ENCODE data around the gene TERB1.

The TERB1 gene

GRCh38 chr16:66846831-66847230, 45.4 kb upstream of the TERB1 start:
- no peak for TF ChIP-seq CTCF (conservative IDR thresholded peaks at IDR 0.05; ENCODE audit: control insufficient read depth, insufficient read depth, low read depth, low read length)

GRCh38 chr16:66846266-66846665, 44.9 kb upstream of the TERB1 start:
- TF ChIP-seq CTCF (conservative IDR thresholded peaks at IDR 0.05; ENCODE audit: control insufficient read depth, insufficient read depth, low read depth, low read length): no peak
- no peak for DNase-seq (ENCODE audit: low read depth)
- H3K4me3 ChIP-seq (ENCODE audit: control insufficient read depth, low read depth, low read length): no peak overlapping the region

More at GRCh38 chr16:66846831-66847230, 45.4 kb upstream of the TERB1 start:
- no peak overlapping the region for H3K4me3 ChIP-seq (ENCODE audit: control insufficient read depth, low read depth, low read length)
- no peak for DNase-seq (ENCODE audit: low read depth)

GRCh38 chr16:66845791-66846221, 44.4 kb upstream of the TERB1 start:
- no peak for DNase-seq (ENCODE audit: low read depth)
- TF ChIP-seq CTCF (conservative IDR thresholded peaks at IDR 0.05; ENCODE audit: control insufficient read depth, insufficient read depth, low read depth, low read length): no peak
- H3K4me3 ChIP-seq (ENCODE audit: control insufficient read depth, low read depth, low read length): no peak overlapping the region

GRCh38 chr16:66845080-66845410, 43.7 kb upstream of the TERB1 start:
- TF ChIP-seq CTCF (conservative IDR thresholded peaks at IDR 0.05; ENCODE audit: control insufficient read depth, insufficient read depth, low read depth, low read length): no peak

GRCh38 chr16:66844342-66845079, 43.1 kb upstream of the TERB1 start, which contains the start of gene CA7:
CA7 (plus strand) TSS chr16:66844414; CDS start chr16:66844488, 74 bp downstream.
- no peak for TF ChIP-seq CTCF (conservative IDR thresholded peaks at IDR 0.05; ENCODE audit: control insufficient read depth, insufficient read depth, low read depth, low read length)
- DNase-seq (ENCODE audit: low read depth): no peak
- H3K4me3 ChIP-seq (ENCODE audit: control insufficient read depth, low read depth, low read length): peak within 1 kb of the TSS; percentile 13

More at GRCh38 chr16:66845080-66845410, 43.7 kb upstream of the TERB1 start:
- DNase-seq (ENCODE audit: low read depth): no peak
- no peak overlapping the region for H3K4me3 ChIP-seq (ENCODE audit: control insufficient read depth, low read depth, low read length)

GRCh38 chr16:66844009-66844341, 42.6 kb upstream of the TERB1 start:
- no peak for TF ChIP-seq CTCF (conservative IDR thresholded peaks at IDR 0.05; ENCODE audit: control insufficient read depth, insufficient read depth, low read depth, low read length)
- H3K4me3 ChIP-seq (ENCODE audit: control insufficient read depth, low read depth, low read length): no peak overlapping the region
- DNase-seq (ENCODE audit: low read depth): no peak

All from fibroblast of mammary gland (primary cell).